Non-pigmented ciliary epithelial cell (primary cell): ENCODE measurements around the gene IL1RAPL1.

Experiments
- DNase-seq: peaks from one replicate; pipeline ENCODE4 v3.0.0-alpha.2; 2010; ENCODE audit warnings: low read depth

The IL1RAPL1 gene

DNA sequence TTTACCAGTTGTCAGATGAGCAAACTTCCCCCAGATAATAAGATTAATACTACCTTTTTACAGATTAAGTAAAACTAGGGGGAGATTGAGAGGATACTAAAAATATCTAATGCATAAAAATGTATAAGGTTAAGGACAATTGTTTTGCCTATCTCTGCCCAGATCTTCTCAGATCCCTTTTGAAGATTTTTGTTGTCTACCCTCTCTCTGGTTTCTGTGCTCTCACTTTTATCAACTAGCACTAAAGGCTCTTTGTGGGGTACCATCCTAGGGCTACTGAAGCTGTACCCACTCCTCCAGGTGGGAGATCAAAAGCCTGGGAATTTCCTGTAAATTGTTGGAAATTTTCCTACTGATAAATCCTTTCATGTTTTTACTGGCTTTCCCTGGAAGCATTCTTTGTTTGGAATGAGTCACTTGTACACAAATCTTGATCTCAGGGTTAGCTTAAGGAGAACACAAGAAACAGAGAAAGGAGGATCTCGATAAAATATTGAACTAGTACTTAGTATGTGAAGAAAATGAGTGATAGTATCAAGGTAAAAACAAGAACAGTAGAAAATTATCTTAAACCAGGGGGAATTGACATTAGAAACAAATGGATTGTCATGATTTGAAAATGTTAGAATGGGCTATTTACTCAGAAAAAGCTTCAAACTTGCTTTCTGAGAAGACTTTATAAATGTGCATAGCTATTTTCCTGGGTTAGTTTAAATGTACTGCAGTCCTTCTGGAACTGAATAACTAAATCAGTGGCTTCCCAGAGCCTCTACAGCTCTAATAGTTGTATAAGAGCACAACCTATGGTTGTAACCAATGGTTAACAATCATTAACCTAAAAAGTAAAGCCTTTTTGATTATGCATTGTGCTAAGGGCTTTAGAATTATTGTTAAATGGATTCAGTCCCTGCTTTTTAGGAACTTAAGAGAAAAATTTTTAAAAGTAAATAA, 948.2 kb downstream of the IL1RAPL1 start:
- no peak for DNase-seq

DNA sequence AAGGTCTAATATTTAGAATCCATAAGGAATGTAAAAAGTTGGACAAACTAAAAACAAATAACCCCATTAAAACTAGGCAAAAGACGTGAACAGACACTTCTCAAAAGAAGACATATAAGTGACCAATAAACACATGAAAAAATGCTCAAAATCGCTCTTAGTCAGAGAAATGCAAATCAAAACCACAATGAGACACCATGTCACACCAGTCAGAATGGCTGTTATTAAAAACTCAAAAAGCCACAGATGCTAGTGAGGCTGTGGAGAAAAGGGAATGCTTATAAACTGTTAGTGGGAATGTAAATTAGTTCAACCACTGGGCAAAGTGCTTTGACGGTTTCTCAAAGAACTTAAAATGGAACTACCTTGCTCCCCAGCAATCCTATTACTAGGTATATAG, 953.8 kb downstream of the IL1RAPL1 start:
- no peak for DNase-seq

DNA sequence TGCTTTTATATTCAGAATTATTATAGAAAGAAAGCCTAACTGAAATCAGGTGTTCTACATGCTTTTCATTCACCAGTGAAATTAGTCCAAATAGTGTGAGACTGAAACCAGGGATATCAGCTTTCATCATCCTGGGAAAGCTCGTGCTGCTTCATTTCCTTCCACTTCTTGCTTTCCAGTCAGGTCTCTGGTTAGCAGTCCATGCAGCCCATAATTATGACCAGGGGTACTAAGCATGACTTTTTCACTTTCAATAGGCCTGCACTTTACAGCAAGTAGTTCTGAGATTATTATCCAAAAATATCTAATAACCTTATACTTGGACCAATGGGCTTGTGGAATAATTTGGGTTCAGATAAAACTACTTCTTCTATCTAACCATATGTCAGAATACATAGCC, 954.9 kb downstream of the IL1RAPL1 start:
- DNase-seq = no peak

DNA sequence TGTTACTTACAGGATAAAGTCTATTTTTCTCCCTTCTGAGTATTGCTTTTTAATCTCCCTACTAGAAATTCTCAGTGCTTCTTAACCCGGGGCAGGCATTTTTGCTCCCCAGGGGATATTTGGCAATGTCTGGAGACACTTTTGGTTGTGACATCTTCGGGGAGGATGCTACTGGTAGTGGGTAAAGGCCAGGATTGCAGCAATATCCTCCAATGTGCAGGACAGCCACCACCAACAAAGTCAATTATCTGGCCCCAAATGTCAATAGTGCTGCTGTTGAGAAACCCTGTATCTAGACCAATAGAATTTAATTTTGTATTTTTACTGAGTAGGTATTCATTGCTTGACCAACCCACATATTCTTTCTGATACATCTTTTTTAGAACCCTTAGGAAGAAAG, 958.6 kb downstream of the IL1RAPL1 start:
- DNase-seq = no peak

DNA sequence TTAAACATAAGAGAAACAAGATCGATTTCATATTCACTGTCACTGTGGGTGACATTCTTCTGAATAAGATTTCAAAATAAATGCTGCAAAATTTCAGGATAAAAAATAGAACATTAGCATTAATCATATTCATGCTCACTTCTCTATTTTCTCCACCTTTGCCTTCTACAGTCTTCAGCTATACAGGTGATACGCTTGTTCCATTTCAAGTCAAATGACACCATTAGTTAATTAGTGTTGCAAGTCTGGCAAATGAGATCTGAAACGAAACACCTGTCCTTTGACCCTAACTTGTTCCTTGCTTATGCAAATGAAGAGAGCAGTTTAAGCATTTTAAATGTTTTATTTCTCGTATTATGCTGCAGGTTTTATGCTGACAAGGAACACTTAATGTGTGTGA, 960.6 kb downstream of the IL1RAPL1 start:
- no peak for DNase-seq

DNA sequence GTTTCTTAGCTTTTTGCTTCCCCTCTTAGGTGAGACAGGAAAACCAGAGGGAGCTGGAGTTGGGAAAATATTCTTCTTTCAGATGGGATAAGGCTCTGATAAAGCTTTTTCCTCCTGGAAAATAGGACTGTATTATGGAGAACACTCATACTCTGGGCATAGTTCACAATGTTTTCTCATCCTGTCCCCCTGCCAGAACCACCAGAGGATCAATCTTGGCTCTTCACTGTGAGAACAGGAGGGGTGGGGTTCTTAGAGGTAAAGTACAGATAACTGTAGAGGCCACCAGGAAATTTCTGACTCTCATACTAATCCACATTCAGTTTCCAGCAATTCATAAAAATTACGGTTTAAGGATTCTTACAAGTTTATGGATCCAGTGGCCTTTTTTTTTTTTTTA, 966.3 kb downstream of the IL1RAPL1 start:
- no peak for DNase-seq

DNA sequence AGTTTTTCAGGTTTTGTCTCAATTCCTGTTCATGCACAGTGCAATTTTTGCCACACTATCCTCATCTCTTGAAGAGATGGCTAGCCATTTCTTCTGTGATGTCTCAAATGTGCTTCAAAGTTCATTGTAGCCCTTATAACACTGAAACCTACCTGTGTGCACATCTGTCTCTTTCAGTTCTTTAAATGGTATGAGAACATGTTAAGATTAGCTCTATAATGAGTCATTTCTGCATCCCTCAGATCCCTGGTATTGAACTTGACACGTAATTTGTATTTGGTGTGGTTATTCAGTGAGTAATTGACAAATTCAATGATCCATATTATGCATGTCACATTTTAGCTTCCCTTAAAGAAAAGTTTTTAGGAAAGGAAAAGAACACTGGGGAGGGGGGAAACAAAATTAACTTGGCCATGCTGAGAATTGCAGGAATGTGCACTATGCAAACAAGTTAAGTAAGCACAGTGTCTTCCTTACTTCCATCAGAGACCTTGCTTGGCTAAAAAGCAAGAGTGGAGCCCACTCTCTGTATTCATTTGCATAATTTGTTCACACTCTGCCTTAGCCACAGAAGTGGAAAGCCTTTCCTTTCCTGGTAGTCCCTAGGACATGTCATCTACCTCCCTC, 968.3 kb downstream of the IL1RAPL1 start:
- DNase-seq = no peak

DNA sequence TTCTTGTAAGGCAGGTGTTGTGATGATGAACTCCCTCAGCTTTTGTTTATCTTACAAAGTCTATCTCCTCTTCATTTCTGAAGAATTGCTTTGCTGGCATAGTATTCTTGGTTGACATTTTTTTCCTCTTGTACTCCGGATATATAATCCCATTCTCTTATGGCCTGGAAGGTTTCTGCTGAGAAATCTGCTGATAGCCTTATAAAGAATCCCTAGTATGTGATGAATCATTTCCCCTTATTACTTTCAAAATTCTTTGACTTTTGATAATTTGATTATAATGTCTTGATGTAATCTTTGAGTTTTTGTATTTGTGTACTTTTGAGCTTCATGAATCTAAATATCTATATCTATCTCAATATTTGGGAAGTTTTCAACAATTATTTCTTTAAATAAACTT, 972.8 kb downstream of the IL1RAPL1 start:
- DNase-seq = no peak

DNA sequence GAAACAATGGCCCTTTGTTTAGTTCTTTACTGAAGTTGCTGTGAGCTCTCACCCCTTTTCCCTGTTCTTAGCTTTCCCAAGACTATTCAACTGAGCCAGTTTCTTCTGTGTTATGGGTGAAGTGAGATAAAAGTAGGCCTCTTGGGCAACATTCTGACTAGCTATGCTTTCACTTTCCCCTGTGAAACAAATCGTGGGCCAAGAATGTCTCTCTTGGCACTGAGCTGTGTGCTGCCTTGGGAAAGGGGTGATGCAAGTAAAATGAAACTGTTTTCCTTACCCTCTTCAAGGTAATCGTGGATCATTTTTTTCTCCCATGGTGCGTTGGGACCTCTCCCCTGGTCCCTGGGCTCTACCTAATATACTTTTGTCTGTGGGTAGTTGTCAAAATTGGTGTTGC, 974.2 kb downstream of the IL1RAPL1 start:
- DNase-seq = no peak

DNA sequence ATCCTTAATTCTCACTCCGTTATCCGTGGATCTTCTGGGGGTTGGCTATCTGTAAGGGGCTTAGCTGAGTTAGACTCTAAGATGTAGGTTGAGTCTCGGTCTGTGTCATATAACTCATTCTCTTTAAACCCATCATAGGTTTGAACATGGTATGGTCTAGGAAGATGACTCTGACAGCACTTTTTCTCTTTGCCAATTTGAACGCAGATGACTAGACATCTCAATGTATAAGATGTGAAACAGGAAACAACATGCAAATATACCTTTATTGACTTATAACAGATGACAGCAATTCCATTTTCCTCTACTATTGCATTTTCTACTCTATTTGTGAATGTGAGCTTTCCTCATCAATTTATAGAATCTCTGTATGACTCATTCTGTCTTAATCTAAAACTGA, 993.3 kb downstream of the IL1RAPL1 start:
- no peak for DNase-seq

DNA sequence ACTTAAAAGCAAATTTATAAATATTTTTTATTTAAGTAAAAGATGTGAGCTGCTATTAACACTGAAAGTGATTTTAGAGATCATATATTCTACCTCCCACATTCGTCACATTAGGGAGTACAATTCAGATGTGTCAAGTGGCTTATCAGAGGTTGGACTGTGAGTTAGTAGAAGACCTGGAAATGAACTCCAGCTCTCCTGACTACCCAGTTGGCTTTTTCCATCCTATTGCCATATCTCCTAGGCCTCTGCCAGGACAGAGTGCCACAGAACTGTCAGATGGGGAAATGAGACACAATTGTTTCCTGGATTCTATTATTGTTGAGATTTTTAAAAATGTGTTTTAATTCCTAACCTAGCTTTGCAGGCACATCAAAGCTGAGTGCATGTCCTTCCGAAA, 994.0 kb downstream of the IL1RAPL1 start:
- no peak for DNase-seq

DNA sequence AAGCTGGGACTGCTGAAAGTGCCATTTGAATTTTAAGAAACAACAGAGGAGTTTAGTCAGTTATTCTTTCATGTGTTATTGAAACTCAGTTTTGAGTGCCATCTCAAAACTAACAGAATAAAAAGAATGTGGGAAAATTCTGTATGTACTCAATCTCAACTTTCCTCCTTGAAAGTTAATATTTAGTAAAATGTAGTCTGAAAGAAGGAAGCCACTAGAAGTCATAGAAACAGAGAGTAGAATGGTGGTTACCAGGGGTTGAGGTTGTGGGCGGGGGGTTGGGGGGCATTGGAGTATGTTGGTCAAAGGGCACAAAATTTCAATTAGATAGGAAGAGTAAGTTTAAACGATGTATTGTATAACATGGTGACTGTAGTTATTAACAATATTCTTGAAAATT, 999.9 kb downstream of the IL1RAPL1 start:
- no peak for DNase-seq

DNA sequence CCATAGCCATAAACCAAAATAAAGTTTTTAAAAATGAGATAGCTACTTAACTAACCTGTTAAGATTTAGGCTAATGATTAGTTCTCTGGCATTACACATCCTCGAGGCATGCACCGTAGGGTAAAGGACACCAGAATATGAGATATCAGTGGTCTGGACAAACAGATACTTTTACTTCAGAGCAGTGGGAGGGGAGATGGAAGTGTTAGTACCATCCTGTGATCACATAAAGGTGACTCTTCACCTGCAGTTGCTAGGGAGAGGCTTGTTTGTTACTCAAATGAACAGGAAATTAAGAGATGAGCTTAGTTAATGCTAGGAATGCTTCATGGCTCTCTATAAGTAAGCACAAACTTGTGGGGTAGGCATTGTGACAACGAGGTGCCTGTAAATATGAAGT, 1003.7 kb downstream of the IL1RAPL1 start:
- DNase-seq = no peak

DNA sequence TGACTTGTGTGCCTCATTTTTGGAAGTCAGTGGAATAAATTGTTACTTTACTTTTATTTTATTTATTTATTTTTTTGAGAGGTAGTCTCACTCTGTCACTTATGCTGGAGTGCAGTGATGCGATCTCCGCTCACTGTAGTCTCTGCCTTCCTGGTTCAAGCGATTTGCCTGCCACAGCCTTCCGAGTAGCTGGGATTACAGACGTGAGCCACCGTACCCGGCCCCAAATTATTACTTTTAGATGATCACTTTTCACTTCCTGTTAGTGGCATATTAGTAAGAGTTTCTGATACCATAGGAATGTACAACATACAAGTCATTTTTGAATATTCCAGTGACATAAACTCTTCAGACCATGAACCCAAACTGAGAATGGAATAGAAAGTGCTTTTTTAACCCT, 1017.1 kb downstream of the IL1RAPL1 start:
- DNase-seq = no peak

DNA sequence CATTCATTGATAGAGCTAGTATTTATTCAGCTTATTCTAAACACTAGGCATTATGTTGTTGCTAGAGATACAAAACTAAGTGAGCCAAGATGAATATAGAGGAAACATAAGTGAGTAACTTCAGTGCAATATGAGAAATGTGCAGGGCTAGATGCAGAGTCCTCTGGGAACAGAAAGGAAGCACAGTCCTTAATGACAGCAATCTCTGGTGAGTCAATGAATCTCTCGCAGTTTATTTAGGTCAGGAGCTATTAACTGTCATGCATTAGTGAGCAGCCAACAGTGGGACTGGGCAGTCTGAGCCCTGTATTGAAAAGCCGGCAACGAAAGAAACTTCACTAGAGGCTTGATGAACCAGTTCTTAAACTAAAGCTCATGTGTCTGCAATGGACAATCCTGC, 1030.0 kb downstream of the IL1RAPL1 start:
- DNase-seq = no peak

DNA sequence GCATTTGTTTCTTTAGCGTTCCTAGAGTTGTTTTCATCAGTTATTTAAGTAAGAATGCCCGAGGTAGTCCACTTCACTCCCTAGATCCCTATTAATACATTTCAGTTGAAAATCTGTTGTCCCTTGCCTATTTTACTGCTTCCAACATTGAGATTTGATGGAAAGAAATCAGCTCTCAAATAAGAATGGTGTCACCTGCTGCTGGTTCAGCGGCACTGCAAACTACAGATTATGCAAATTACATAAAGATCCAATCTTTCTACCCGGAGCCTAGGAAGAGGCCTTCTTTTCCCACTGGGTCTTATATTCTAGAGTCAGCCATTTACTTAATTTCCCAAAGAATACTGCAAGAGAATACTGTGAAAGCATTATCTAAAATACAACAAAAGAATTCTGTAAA, 1030.5 kb downstream of the IL1RAPL1 start:
- DNase-seq = no peak

DNA sequence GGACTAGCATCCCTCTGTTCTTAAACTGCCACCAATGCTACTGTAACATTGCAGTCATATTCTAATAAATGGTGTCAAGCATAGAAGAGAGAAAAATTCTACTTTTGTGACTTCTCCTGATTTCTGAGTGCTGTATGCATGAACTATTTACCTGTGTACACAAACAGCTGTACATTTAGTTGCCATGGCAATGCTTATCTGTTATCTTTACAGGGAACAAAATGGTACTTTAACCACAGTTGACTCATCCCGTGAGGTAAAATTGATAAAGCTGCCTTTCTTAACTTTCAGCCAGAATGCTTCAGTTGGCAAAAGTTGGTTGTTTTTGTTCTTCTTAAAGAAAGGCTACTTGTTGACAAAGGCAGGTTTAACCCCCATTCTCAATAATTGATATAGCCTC, 1040.6 kb downstream of the IL1RAPL1 start:
- no peak for DNase-seq

DNA sequence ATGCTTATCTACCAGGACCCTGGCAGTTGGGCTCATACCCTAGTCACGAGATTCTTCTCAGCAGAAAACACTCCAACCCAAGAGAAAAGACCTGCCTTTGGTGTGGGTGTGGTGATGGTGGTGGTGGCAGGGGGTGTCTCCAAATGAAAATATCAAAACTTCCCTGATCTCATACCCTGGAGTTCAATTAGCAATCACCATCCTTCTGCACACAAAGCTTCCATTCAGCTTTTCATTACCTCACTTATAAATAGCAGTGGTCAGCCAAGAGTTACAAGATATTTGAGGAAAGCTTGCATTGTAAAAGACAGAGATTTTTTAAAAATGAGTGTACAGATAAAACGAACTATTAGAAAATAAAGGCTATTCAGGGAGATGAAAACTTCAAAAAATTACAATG, 1047.3 kb downstream of the IL1RAPL1 start:
- DNase-seq = no peak

DNA sequence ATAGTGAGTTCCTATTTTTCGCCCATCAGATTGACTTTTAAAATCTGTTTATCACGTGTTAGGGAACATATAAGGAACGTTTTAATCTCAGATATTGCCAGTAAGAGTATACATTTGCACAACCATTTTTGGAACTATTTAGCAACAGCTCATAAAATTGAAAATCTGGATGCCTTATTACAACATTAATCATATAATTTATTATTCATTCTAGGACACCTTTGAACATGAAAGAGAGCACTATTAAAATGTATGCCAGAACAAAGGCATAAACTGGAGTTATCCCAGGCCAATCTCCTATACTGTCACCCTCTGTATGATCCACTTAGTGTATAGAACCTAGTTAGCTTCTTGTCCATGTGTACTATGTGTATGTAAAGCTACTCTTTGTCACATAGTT, 1049.1 kb downstream of the IL1RAPL1 start:
- no peak for DNase-seq

DNA sequence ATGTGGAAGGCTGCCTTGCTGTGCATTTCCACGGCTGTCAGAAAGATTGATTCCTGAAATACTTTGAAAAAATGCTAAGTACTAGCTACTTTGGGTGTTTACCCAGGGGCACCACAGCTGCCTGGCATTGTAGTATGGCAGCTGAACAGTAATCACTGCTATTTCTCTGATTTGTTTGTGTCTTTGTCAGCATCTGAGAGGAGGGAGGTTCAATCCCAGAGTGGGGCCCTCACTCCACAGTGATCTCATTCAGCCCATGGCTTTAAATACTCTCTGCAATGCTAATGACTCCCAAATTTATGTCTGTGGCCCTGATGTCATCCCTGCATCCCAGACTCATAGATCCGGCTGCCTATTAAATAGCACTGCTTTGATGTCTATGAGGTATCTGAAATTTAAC, 1052.9 kb downstream of the IL1RAPL1 start:
- DNase-seq = no peak

DNA sequence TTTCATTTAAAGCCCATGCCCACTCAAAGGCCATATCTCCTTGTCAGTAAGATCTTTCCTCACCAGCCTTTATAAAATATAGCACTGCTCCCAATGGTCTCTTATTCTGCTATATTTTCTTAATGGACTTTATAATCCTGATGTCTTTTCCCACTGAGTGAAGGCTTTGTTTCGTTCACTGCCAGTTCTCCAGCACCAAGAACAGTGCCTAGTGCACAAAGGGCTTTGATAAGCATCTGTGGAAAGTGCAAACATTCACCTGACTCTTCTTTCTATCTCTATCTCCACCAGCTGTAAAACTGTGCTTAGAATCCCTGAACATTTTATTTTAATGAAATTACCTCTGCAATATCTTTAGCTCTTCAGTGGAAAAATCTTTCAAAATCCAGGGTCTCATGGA, 1054.2 kb downstream of the IL1RAPL1 start:
- DNase-seq = no peak

DNA sequence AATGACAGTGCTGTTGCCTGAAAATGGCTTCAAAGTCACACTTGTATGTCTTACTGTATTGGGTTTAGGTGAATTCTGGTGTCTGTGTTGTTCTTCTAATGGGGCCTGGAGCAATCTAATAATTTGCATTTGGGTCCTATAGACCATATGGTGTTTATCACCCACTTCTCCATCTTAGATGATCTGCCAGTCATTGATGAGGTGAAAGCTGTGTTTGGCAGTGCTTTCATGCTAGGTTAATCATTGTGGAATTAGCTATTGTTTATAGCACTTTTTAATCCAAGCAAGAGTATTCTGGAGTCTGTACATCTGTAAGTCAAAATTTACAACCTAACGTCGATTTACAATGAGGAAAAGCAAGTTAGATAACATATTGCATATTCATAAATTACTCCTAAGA, 1055.9 kb downstream of the IL1RAPL1 start:
- no peak for DNase-seq

DNA sequence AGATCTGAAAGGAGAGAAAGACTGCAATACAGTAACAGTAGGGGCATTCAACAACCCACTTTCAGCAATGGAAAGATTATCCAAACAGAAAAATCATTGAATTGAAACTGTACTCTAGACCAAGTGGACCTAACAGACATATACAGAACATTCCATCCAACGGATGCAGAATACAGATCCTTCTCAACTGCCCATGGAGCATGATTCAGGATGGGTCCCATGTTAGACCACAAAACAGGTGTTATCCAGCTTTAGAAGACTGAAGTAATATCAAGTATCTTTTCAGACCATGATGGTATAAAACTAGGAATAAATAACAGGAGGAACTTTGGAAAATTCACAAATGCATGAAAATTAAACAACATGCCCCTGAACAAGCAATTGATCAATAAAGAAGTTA, 1060.9 kb downstream of the IL1RAPL1 start:
- DNase-seq = no peak

DNA sequence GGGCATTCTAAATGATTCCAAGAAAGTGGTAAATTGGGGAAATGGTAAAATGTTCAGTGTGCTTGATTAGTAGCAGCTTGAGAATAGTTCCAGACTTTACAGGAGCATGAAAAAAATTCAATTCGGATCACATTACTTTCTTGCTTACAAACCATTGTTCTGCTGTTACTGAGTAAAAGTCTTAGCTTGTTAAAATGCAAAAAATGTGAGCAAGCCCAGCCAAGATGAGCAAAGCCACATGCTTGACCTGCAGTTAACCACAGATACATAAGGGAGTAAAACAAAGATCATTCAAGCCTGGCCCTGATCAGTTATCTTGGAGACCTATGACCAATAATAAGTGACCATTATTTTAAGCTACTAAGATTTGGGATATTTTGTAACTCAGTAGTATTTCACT, 1065.2 kb downstream of the IL1RAPL1 start:
- DNase-seq = peak; percentile 44
